Tibial artery (tissue), 4 donors: ENCODE measurements around the gene ARHGAP32.

ENCODE experiments used
- DNase-seq, 2 donors: peaks; one replicate each; pipeline ENCODE4 v3.0.0-alpha.2; 2019
- H3K27ac ChIP-seq, 2 donors: fragments of 200-600 bp; sonication (generic) in 1 of 2; 1 replicate in 1 of 2; 2 replicates in 1 of 2; pipeline ENCODE4 v1.5.1; 2018 to 2019; ENCODE audit warnings: mild to moderate bottlenecking in 1 of 2
- H3K27me3 ChIP-seq, 2 donors: fragments of 200-600 bp; sonication (generic) in 1 of 2; one replicate each; pipeline versions ENCODE4 v1.5.1 to v1.6.0; 2016 to 2019
- H3K36me3 ChIP-seq, 3 donors: fragments of 200-600 bp; sonication (generic) in 2 of 3; one replicate each; pipeline ENCODE4 v1.5.1; 2016 to 2019; ENCODE audit warnings: mild to moderate bottlenecking in 2 of 3
- H3K4me1 ChIP-seq, 4 donors: fragments of 200-600 bp; sonication (generic) in 2 of 4; 1 replicate in 3 of 4; 2 replicates in 1 of 4; pipeline ENCODE4 v1.5.1; 2016 to 2019
- H3K4me3 ChIP-seq, 2 donors: fragments of 200-600 bp; sonication (generic) in 1 of 2; 1 replicate in 1 of 2; 2 replicates in 1 of 2; pipeline ENCODE4 v1.5.1; 2018 to 2019; ENCODE audit warnings: mild to moderate bottlenecking in 2 of 2
- H3K9me3 ChIP-seq, 3 donors: fragments of 200-600 bp; sonication (generic) in 1 of 3; one replicate each; pipeline ENCODE4 v1.5.1; 2016 to 2019
- intact Hi-C: fragments of 100-400 bp; cut with DNase I; formaldehyde crosslinking; loops from one replicate; pipeline ENCODE4 v1.15.0; 2023; ENCODE audit warnings: low total_unique reads
- TF ChIP-seq, protein P1 (sequence below), 2 experiments: fragments of 200-600 bp in 1 of 2; fragments of 450-650 bp in 1 of 2; IDR thresholded peaks; one replicate each; pipeline ENCODE4 v1.5.1; 2017 to 2019; ENCODE audit warnings: antibody characterized with exemption in 2 of 2, mild to moderate bottlenecking in 1 of 2, moderate library complexity in 1 of 2

ARHGAP32 gene

GRCh38 chr11:128938156-128938885 lies 253.8 kb downstream of the ARHGAP32 start:
- H3K4me1 ChIP-seq = peaks cover 0 to 3% (median 0%) of the 10 kb centered on the region in 4 donors
- H3K9me3 ChIP-seq = no peaks in the 10 kb centered on the region
- no peak overlapping the region for H3K4me3 ChIP-seq
- DNase-seq = no peak
- intact Hi-C loops = no loop called here
- TF ChIP-seq, protein P1, sequence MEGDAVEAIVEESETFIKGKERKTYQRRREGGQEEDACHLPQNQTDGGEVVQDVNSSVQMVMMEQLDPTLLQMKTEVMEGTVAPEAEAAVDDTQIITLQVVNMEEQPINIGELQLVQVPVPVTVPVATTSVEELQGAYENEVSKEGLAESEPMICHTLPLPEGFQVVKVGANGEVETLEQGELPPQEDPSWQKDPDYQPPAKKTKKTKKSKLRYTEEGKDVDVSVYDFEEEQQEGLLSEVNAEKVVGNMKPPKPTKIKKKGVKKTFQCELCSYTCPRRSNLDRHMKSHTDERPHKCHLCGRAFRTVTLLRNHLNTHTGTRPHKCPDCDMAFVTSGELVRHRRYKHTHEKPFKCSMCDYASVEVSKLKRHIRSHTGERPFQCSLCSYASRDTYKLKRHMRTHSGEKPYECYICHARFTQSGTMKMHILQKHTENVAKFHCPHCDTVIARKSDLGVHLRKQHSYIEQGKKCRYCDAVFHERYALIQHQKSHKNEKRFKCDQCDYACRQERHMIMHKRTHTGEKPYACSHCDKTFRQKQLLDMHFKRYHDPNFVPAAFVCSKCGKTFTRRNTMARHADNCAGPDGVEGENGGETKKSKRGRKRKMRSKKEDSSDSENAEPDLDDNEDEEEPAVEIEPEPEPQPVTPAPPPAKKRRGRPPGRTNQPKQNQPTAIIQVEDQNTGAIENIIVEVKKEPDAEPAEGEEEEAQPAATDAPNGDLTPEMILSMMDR (IDR thresholded peaks at IDR 0.05) = no peak
- peaks cover 0 to 29% of the 10 kb centered on the region in 2 donors for H3K27me3 ChIP-seq
- no peak overlapping the region for H3K27ac ChIP-seq
- H3K36me3 ChIP-seq = no peaks in the 10 kb centered on the region

GRCh38 chr11:128937480-128937879 lies 254.6 kb downstream of the ARHGAP32 start:
- DNase-seq = no peak
- Histone ChIP-seq H3K27me3 (peaks cover 0 to 26% of the 10 kb centered on the region in 2 donors), H3K27ac (no peak overlapping the region), H3K4me1 (peaks cover 0 to 3% (median 0%) of the 10 kb centered on the region in 4 donors), H3K9me3 (no peaks in the 10 kb centered on the region), H3K36me3 (no peaks in the 10 kb centered on the region), H3K4me3 (no peak overlapping the region)
- intact Hi-C loops = no loop called here
- TF ChIP-seq, protein P1 (IDR thresholded peaks at IDR 0.05) = no peak

DNA sequence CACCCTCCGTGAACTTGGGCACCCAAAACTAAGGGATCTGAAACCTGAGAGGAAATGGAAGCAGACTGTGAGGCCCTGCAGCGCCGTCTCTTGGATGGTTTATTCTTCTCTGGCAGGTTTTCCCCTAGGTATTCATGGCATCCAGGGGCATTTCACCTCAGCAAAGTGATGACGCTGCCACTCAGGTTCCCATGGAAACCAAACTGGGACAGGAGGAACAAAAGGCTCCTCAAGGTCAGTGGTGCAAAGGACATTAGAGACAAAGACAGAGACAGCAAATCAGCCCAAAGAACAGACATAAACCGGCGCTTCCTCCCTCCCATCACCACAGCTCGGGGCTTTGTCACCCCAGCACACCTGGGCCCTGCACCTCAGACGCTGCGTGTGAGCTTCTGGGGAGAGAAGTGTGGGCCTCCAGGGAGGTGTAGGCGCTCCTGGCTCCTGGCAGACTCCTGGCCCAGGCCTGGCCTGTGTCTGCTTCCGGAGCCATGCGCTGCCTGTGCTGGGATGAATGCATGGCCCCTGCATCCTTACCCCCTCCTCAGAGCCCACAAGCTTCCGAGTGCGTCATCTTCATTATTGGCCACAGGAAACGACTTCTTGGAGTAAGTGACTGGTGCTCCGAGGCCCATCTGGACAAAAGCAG lies 255.4 kb downstream of the ARHGAP32 start:
- Histone ChIP-seq H3K27ac (no peak overlapping the region), H3K4me1 (peaks cover 0 to 3% (median 0%) of the 10 kb centered on the region in 4 donors), H3K9me3 (no peaks in the 10 kb centered on the region), H3K36me3 (no peaks in the 10 kb centered on the region), H3K27me3 (peaks cover 0 to 29% of the 10 kb centered on the region in 2 donors), H3K4me3 (no peak overlapping the region)
- no peak for DNase-seq
- TF ChIP-seq, protein P1 (IDR thresholded peaks at IDR 0.05) = no peak
- intact Hi-C loops = no loop called here

DNA sequence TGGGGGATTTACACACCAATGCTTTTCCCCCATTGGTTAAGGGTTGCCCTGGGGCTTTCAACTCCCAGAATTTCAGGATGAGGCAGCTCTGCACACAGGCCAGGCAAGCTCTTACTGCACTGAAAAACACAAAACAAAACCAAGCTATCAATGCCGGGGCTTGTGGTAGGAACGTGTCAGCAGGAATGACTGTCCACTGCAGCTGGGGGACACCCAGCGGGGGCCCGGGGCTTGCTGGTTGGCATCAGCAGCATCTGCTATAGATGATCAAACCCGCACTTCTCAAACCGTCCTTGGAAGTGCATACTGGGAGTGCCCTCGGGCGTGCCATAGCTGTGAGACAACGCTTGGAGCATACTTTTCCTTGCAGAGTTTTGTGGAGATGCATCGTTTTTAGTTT lies 257.2 kb downstream of the ARHGAP32 start:
- no peaks in the 10 kb centered on the region for H3K9me3 ChIP-seq
- H3K27ac ChIP-seq = no peak overlapping the region
- TF ChIP-seq, protein P1 (IDR thresholded peaks at IDR 0.05) = no peak
- H3K4me1 ChIP-seq = peaks cover 0 to 1% (median 0%) of the 10 kb centered on the region in 4 donors
- no peaks in the 10 kb centered on the region for H3K36me3 ChIP-seq
- DNase-seq = no peak
- intact Hi-C loops = no loop called here
- H3K4me3 ChIP-seq = no peak overlapping the region
- H3K27me3 ChIP-seq = peaks cover 0 to 22% of the 10 kb centered on the region in 2 donors

DNA sequence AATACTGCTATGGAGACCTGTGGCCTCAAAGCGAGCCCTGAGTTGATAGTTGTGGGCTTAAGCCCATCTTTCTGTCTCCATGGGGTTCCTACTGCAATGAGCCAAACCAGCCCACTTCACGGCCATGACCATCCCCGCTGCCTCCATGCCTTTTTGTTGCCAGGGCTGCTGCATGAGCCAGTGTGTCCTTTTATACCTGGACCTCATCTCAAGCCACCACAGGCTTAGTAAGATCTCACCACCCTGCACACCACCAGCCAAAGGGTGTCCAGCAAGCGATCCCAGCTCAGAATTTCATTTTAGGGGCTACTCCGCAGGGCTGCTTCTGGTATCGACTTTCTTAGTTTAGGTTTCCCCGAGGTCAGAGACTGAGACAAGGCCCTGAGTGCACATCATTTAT lies 257.8 kb downstream of the ARHGAP32 start:
- Histone ChIP-seq H3K4me1 (no peaks in the 10 kb centered on the region), H3K36me3 (no peaks in the 10 kb centered on the region), H3K27ac (no peak overlapping the region), H3K9me3 (no peaks in the 10 kb centered on the region), H3K4me3 (no peak overlapping the region), H3K27me3 (peaks cover 0 to 22% of the 10 kb centered on the region in 2 donors)
- intact Hi-C loops = no loop called here
- DNase-seq = no peak
- TF ChIP-seq, protein P1 (IDR thresholded peaks at IDR 0.05) = no peak
